Ascending aorta (tissue), 2 donors: ENCODE measurements around the gene TTLL10. TPM values are rescaled to one million over a fixed set of nuclear protein-coding genes. Genes with fewer than 3 reads are reported as not detected.
A peak's percentile ranks its signal among the peaks of the same experiment; 100 is the strongest.

ENCODE experiments used
- DNase-seq, 2 donors: peaks; one replicate each; pipeline ENCODE4 v3.0.0-alpha.2; 2019; ENCODE audit warnings: low spot score in 2 of 2
- H3K27ac ChIP-seq, 2 donors: fragments of 200-600 bp; sonication (generic); one replicate each; pipeline ENCODE4 v1.5.1; 2016 to 2017; ENCODE audit warnings: mild to moderate bottlenecking in 1 of 2
- H3K27me3 ChIP-seq: fragments of 200-600 bp; sonication (generic); one replicate; pipeline ENCODE4 v1.5.1; 2017
- H3K36me3 ChIP-seq, 2 donors: fragments of 200-600 bp; sonication (generic); one replicate each; pipeline ENCODE4 v1.5.1; 2016
- H3K4me1 ChIP-seq, 2 donors: fragments of 200-600 bp; sonication (generic); one replicate each; pipeline ENCODE4 v1.5.1; 2016 to 2017; ENCODE audit warnings: mild to moderate bottlenecking in 1 of 2
- H3K4me3 ChIP-seq, 2 donors: fragments of 200-600 bp; sonication (generic); one replicate each; pipeline ENCODE4 v1.5.1; 2016 to 2017; ENCODE audit warnings: mild to moderate bottlenecking in 1 of 2
- H3K9me3 ChIP-seq, 2 donors: fragments of 200-600 bp; sonication (generic); one replicate each; pipeline ENCODE4 v1.5.1; 2016
- CTCF ChIP-seq, 3 experiments: fragments of 200-600 bp in 2 of 3; fragments of 450-650 bp in 1 of 3; sonication (generic) in 2 of 3; IDR thresholded peaks; one replicate each; pipeline ENCODE4 v1.5.1; 2016 to 2019; ENCODE audit warnings: antibody characterized with exemption in 3 of 3, mild to moderate bottlenecking in 1 of 3, moderate library complexity in 1 of 3
- intact Hi-C: fragments of 100-400 bp; cut with DNase I; formaldehyde crosslinking; loops from one replicate; pipeline ENCODE4 v1.15.1; 2023
- total RNA-seq: library from RNA; depleted of rRNA; stranded (reverse); fragments of >200 nt; gene quantifications from one replicate; pipeline ENCODE4 v1.1.0, GENCODE V29; 2016

The TTLL10 gene
- total RNA-seq, 1 donor from 2014 or later: not detected

GRCh38 chr1:1207571-1207892 lies 33.9 kb downstream of the TTLL10 start:
- no peak for TF ChIP-seq CTCF (IDR thresholded peaks at IDR 0.05)
- no peak overlapping the region for H3K4me3 ChIP-seq
- no peak overlapping the region for H3K27ac ChIP-seq
- H3K36me3 ChIP-seq: no peaks in the 10 kb centered on the region
- peaks cover 15% of the 10 kb centered on the region for H3K27me3 ChIP-seq
- H3K4me1 ChIP-seq: peaks cover 0 to 3% of the 10 kb centered on the region in 2 donors
- no peak for DNase-seq
- no peaks in the 10 kb centered on the region for H3K9me3 ChIP-seq
- intact Hi-C loops: no loop called here

- no peak for DNase-seq
- TF ChIP-seq CTCF (IDR thresholded peaks at IDR 0.05): no peak
- peak overlapping the region in 1 of 2 donors; percentile 46 for H3K4me3 ChIP-seq
- peaks cover 0 to 3% of the 10 kb centered on the region in 2 donors for H3K4me1 ChIP-seq
- intact Hi-C loops: no loop called here
- H3K36me3 ChIP-seq: no peaks in the 10 kb centered on the region
- peaks cover 15% of the 10 kb centered on the region for H3K27me3 ChIP-seq
- no peaks in the 10 kb centered on the region for H3K9me3 ChIP-seq
- no peak overlapping the region for H3K27ac ChIP-seq
Measured at GRCh38 chr1:1208713-1209433, 35.2 kb downstream of the TTLL10 start.

- no peak for DNase-seq
- Histone ChIP-seq H3K27ac (no peak overlapping the region), H3K27me3 (peaks cover 9% of the 10 kb centered on the region), H3K4me3 (no peak overlapping the region), H3K9me3 (no peaks in the 10 kb centered on the region), H3K36me3 (peaks cover under 1 to 2% of the 10 kb centered on the region in 2 donors), H3K4me1 (peaks cover 0 to 3% of the 10 kb centered on the region in 2 donors)
- intact Hi-C loops: no loop called here
- no peak for TF ChIP-seq CTCF (IDR thresholded peaks at IDR 0.05)
Measured at GRCh38 chr1:1210726-1211540, 37.3 kb downstream of the TTLL10 start.

GRCh38 chr1:1211541-1212441 lies 38.1 kb downstream of the TTLL10 start:
- Histone ChIP-seq H3K27ac (no peak overlapping the region), H3K4me3 (no peak overlapping the region), H3K9me3 (no peaks in the 10 kb centered on the region), H3K27me3 (peaks cover 3% of the 10 kb centered on the region), H3K4me1 (no peaks in the 10 kb centered on the region), H3K36me3 (peaks cover 8 to 9% of the 10 kb centered on the region in 2 donors)
- TF ChIP-seq CTCF (IDR thresholded peaks at IDR 0.05): no peak
- DNase-seq: no peak
- intact Hi-C loops: no loop called here

- intact Hi-C loops: no loop called here
- Histone ChIP-seq H3K36me3 (peaks cover 17 to 18% of the 10 kb centered on the region in 2 donors), H3K4me1 (no peaks in the 10 kb centered on the region), H3K27ac (no peak overlapping the region), H3K9me3 (no peaks in the 10 kb centered on the region), H3K4me3 (peak overlapping the region in 1 of 2 donors; percentile 19), H3K27me3 (no peaks in the 10 kb centered on the region)
- peak in 1 of 2 donors; percentile 78 for DNase-seq
- TF ChIP-seq CTCF (IDR thresholded peaks at IDR 0.05): no peak
Measured at GRCh38 chr1:1212780-1213344, 39.2 kb downstream of the TTLL10 start.
